ENCODE data around the gene NRN1L.

The NRN1L gene

GRCh38 chr16:67869653-67870052 lies 15.0 kb upstream of the NRN1L start:
- no peak for TF ChIP-seq USF1 (IDR thresholded peaks at IDR 0.05)
- TF ChIP-seq TCF12 (IDR thresholded peaks at IDR 0.05; ENCODE audit: low read depth), result no peak
- TF ChIP-seq NFIC (IDR thresholded peaks at IDR 0.05), result no peak
- TF ChIP-seq CREB1 (IDR thresholded peaks at IDR 0.05; ENCODE audit: low read depth), result no peak
- no peak for TF ChIP-seq FOXM1 (IDR thresholded peaks at IDR 0.05; ENCODE audit: borderline replicate concordance, low read depth)
- TF ChIP-seq TEAD4 (IDR thresholded peaks at IDR 0.05), result no peak
- TF ChIP-seq YY1 (IDR thresholded peaks at IDR 0.05; ENCODE audit: low read depth), result no peak
- TF ChIP-seq REST (IDR thresholded peaks at IDR 0.05; ENCODE audit: low read depth), result no peak

DNA sequence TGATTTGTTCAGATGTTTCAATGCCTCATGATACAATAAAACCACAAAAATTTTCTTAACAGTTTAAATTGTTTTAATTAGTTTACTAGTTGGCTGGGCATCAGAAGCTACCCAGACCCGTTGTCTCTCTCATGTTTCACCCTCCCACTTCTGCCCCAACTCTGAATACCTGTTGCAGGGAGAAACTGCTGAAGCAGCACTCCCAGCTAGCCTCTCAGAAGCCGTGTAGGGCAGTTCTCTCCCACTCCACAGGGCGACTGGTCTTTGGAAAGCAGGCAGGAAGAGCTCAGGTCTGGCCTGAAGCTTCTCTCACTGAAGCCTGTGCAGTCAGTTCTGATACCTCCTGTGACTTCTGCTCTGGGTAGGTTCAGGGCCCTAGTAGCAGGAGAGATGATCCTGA lies 13.4 kb upstream of the NRN1L start:
- TF ChIP-seq TCF12 (IDR thresholded peaks at IDR 0.05; ENCODE audit: low read depth) (no peak), MAX (IDR thresholded peaks at IDR 0.05) (no peak), REST (IDR thresholded peaks at IDR 0.05; ENCODE audit: low read depth) (no peak), EGR1 (IDR thresholded peaks at IDR 0.05) (no peak), TAF1 (IDR thresholded peaks at IDR 0.05; ENCODE audit: low read depth) (no peak), NFIC (IDR thresholded peaks at IDR 0.05) (no peak), RAD21 (IDR thresholded peaks at IDR 0.05; ENCODE audit: low read depth) (no peak), EP300 (IDR thresholded peaks at IDR 0.05; ENCODE audit: borderline replicate concordance) (no peak), CEBPB (IDR thresholded peaks at IDR 0.05) (no peak)

- no peak for TF ChIP-seq NFIC (IDR thresholded peaks at IDR 0.05)
Observed at GRCh38 chr16:67872131-67872630, 12.5 kb upstream of the NRN1L start.

- TF ChIP-seq CREB1 (IDR thresholded peaks at IDR 0.05; ENCODE audit: low read depth) (no peak), RAD21 (IDR thresholded peaks at IDR 0.05; ENCODE audit: low read depth) (no peak), TAF1 (IDR thresholded peaks at IDR 0.05; ENCODE audit: low read depth) (peak; percentile 91), YY1 (IDR thresholded peaks at IDR 0.05; ENCODE audit: low read depth) (peak; percentile 61; the same call in 1 of the 2 replicates), REST (IDR thresholded peaks at IDR 0.05; ENCODE audit: low read depth) (no peak), USF1 (IDR thresholded peaks at IDR 0.05) (peak; percentile 63), TEAD4 (IDR thresholded peaks at IDR 0.05) (peak; percentile 26; the same call in 1 of the 2 replicates), FOXM1 (IDR thresholded peaks at IDR 0.05; ENCODE audit: borderline replicate concordance, low read depth) (no peak), NFIC (IDR thresholded peaks at IDR 0.05) (peak; percentile 25; the same call in 1 of the 2 replicates), ZBTB7A (IDR thresholded peaks at IDR 0.05; ENCODE audit: low read depth) (0 out of 2 replicates have a peak, but pooled peaks have one; percentile 26), EP300 (IDR thresholded peaks at IDR 0.05; ENCODE audit: borderline replicate concordance) (0 out of 2 replicates have a peak, but pooled peaks have one; percentile 46), CEBPB (IDR thresholded peaks at IDR 0.05) (peak; percentile 28; the same call in 1 of the 2 replicates), MAX (IDR thresholded peaks at IDR 0.05) (peak; percentile 78), EGR1 (IDR thresholded peaks at IDR 0.05) (peak; percentile 95), TCF12 (IDR thresholded peaks at IDR 0.05; ENCODE audit: low read depth) (peak; percentile 51)
Observed at GRCh38 chr16:67872631-67873434, 11.9 kb upstream of the NRN1L start, which contains the start of gene EDC4. Gene EDC4 (plus strand): TSS chr16:67873052. CDS start chr16:67873262, 210 bp downstream.
